HEK293 (cell line): Measurements from ENCODE around the gene AKAP1.

ENCODE experiments used
- CTCF ChIA-PET: fragments of 350-600 bp; formaldehyde crosslinking; extraction: SDS; loops from one replicate; lab custom pipeline; 2021; ENCODE audit warnings: antibody characterized with exemption; lab: Yijun Ruan, JAX
- POLR2A ChIA-PET: fragments of 300-600 bp; formaldehyde crosslinking; extraction: SDS; loops from one replicate; lab custom pipeline; 2020; ENCODE audit warnings: antibody characterized with exemption, inconsistent platforms; lab: Yijun Ruan, JAX
- H3K27ac ChIP-seq: fragments of 200-500 bp; sonication (Bioruptor generic); 2 replicates; pipeline ENCODE4 v1.5.1; 2014; ENCODE audit warnings: low read depth, low read length, control low read depth, inconsistent platforms; ENCODE audit errors: extremely low read depth
- H3K36me3 ChIP-seq, 2 experiments: fragments of 200-500 bp in 1 of 2; sonication (Bioruptor generic) in 1 of 2; 1 replicate in 1 of 2; 2 replicates in 1 of 2; pipeline ENCODE4 v1.5.1; 2014 to 2017; ENCODE audit warnings: inconsistent platforms in 2 of 2, low read length in 2 of 2; ENCODE audit not compliant: control insufficient read depth in 2 of 2, insufficient read depth in 1 of 2
- H3K4me1 ChIP-seq: fragments of 200-500 bp; sonication (Bioruptor generic); 2 replicates; pipeline ENCODE4 v1.5.1; 2014; ENCODE audit warnings: mild to moderate bottlenecking, low read length, inconsistent platforms; ENCODE audit not compliant: control insufficient read depth, insufficient read depth
- H3K4me3 ChIP-seq: 2 replicates; pipeline ENCODE4 v1.5.1; 2011; ENCODE audit warnings: low read depth, mild to moderate bottlenecking, control low read depth, low read length, moderate library complexity
- H3K9me3 ChIP-seq: fragments of 200-500 bp; sonication (Bioruptor generic); 2 replicates; pipeline ENCODE4 v1.5.1; 2014; ENCODE audit warnings: low read depth, low read length, inconsistent platforms; ENCODE audit not compliant: control insufficient read depth, insufficient read depth
- GLIS2 ChIP-seq: fragments of 450-650 bp; formaldehyde crosslinking; IDR thresholded peaks from 2 replicates; pipeline ENCODE4 v1.5.1; 2016; ENCODE audit warnings: missing biosample characterization, missing genetic modification characterization
- HIC1 ChIP-seq: fragments of 450-650 bp; formaldehyde crosslinking; IDR thresholded peaks from 2 replicates; pipeline ENCODE4 v1.5.1; 2016; ENCODE audit warnings: missing biosample characterization, missing genetic modification characterization
- MEIS1 ChIP-seq: sonication (generic); formaldehyde crosslinking; IDR thresholded peaks from 2 replicates; pipeline ENCODE4 v1.8.1; 2022; ENCODE audit warnings: missing genetic modification reagents, mild to moderate bottlenecking, borderline replicate concordance
- PRDM6 ChIP-seq: fragments of 450-650 bp; formaldehyde crosslinking; IDR thresholded peaks from 2 replicates; pipeline ENCODE4 v1.5.1; 2017; ENCODE audit warnings: missing biosample characterization, missing genetic modification characterization
- SALL2 ChIP-seq: fragments of 450-650 bp; formaldehyde crosslinking; IDR thresholded peaks from 2 replicates; pipeline ENCODE4 v1.5.0; 2017; ENCODE audit warnings: missing biosample characterization, mild to moderate bottlenecking, missing genetic modification characterization, borderline replicate concordance
- SCRT2 ChIP-seq: fragments of 450-650 bp; formaldehyde crosslinking; IDR thresholded peaks from 2 replicates; pipeline ENCODE4 v1.5.1; 2016; ENCODE audit warnings: missing biosample characterization, missing genetic modification characterization
- TRIM28 ChIP-seq: IDR thresholded peaks from 2 replicates; pipeline ENCODE4 v1.6.1; 2011; ENCODE audit warnings: low read length, control low read depth, borderline replicate concordance
- ZBTB7A ChIP-seq: fragments of 450-650 bp; formaldehyde crosslinking; IDR thresholded peaks from 2 replicates; pipeline ENCODE4 v1.5.1; 2016; ENCODE audit warnings: low read depth, missing biosample characterization, missing genetic modification characterization
- ZEB2 ChIP-seq: fragments of 450-650 bp; formaldehyde crosslinking; IDR thresholded peaks from 2 replicates; pipeline ENCODE4 v1.5.1; 2016; ENCODE audit warnings: missing biosample characterization, missing genetic modification characterization
- ZNF10 ChIP-seq: fragments of 450-650 bp; formaldehyde crosslinking; IDR thresholded peaks from 2 replicates; pipeline ENCODE4 v1.5.1; 2017; ENCODE audit warnings: missing biosample characterization, missing genetic modification characterization
- ZNF140 ChIP-seq: fragments of 450-650 bp; formaldehyde crosslinking; IDR thresholded peaks from 2 replicates; pipeline ENCODE4 v1.5.1; 2016; ENCODE audit warnings: missing biosample characterization, missing genetic modification characterization
- ZNF175 ChIP-seq: fragments of 450-650 bp; formaldehyde crosslinking; IDR thresholded peaks from 2 replicates; pipeline ENCODE4 v1.5.1; 2016; ENCODE audit warnings: missing biosample characterization, missing genetic modification characterization
- ZNF324 ChIP-seq: fragments of 450-650 bp; formaldehyde crosslinking; IDR thresholded peaks from 2 replicates; pipeline ENCODE4 v1.5.1; 2016; ENCODE audit warnings: missing biosample characterization, missing genetic modification characterization
- ZNF335 ChIP-seq: fragments of 450-650 bp; formaldehyde crosslinking; conservative IDR thresholded peaks from 2 replicates; pipeline ENCODE4 v1.5.1; 2016; ENCODE audit warnings: missing biosample characterization, missing genetic modification characterization
- ZNF341 ChIP-seq: fragments of 450-650 bp; formaldehyde crosslinking; IDR thresholded peaks from 2 replicates; pipeline ENCODE4; 2016; ENCODE audit warnings: low read depth, missing biosample characterization, missing genetic modification characterization
- ZNF449 ChIP-seq: fragments of 450-650 bp; formaldehyde crosslinking; IDR thresholded peaks from 2 replicates; pipeline ENCODE4 v1.5.1; 2017; ENCODE audit warnings: missing biosample characterization, mild to moderate bottlenecking, missing genetic modification characterization, moderate library complexity
- ZNF501 ChIP-seq: fragments of 450-650 bp; formaldehyde crosslinking; IDR thresholded peaks from 2 replicates; pipeline ENCODE4 v1.5.1; 2016; ENCODE audit warnings: missing biosample characterization, missing genetic modification characterization
- ZNF544 ChIP-seq: fragments of 450-650 bp; formaldehyde crosslinking; IDR thresholded peaks from 2 replicates; pipeline ENCODE4 v1.5.0; 2017; ENCODE audit warnings: missing biosample characterization, missing genetic modification characterization
- ZNF555 ChIP-seq: fragments of 450-650 bp; formaldehyde crosslinking; conservative IDR thresholded peaks from 2 replicates; pipeline ENCODE4 v1.5.1; 2017; ENCODE audit warnings: missing biosample characterization, mild to moderate bottlenecking, missing genetic modification characterization, inconsistent platforms
- ZNF600 ChIP-seq: fragments of 450-650 bp; formaldehyde crosslinking; IDR thresholded peaks from 2 replicates; pipeline ENCODE4 v1.5.1; 2016; ENCODE audit warnings: missing biosample characterization, missing genetic modification characterization
- ZNF654 ChIP-seq: fragments of 450-650 bp; formaldehyde crosslinking; IDR thresholded peaks from 2 replicates; pipeline ENCODE4 v1.5.1; 2016; ENCODE audit warnings: low read depth, missing biosample characterization, missing genetic modification characterization
- ZNF660 ChIP-seq: fragments of 450-650 bp; IDR thresholded peaks from 2 replicates; pipeline ENCODE4 v1.5.1; 2018; ENCODE audit warnings: missing biosample characterization, mild to moderate bottlenecking, missing genetic modification characterization
- ZNF707 ChIP-seq: fragments of 450-650 bp; formaldehyde crosslinking; IDR thresholded peaks from 2 replicates; pipeline ENCODE4 v1.5.1; 2016; ENCODE audit warnings: missing biosample characterization, missing genetic modification characterization
- ZSCAN16 ChIP-seq: fragments of 450-650 bp; formaldehyde crosslinking; IDR thresholded peaks from 2 replicates; pipeline ENCODE4 v1.5.1; 2016; ENCODE audit warnings: missing biosample characterization, missing genetic modification characterization
- TF ChIP-seq, protein P1 (sequence below): fragments of 450-650 bp; formaldehyde crosslinking; IDR thresholded peaks from 2 replicates; pipeline ENCODE4 v1.5.1; 2016; ENCODE audit warnings: missing biosample characterization, missing genetic modification characterization
- TF ChIP-seq, protein P2 (sequence below): fragments of 450-650 bp; formaldehyde crosslinking; IDR thresholded peaks from 2 replicates; pipeline ENCODE4 v1.5.1; 2016; ENCODE audit warnings: missing biosample characterization, missing genetic modification characterization

AKAP1 gene

GRCh38 chr17:57106107-57106835 is 21.2 kb downstream of the AKAP1 start:
- Histone ChIP-seq H3K4me3 (no peak overlapping the region), H3K4me1 (peaks cover 24% of the 10 kb centered on the region), H3K9me3 (no peaks in the 10 kb centered on the region), H3K36me3 (peaks cover 0 to 25% of the 10 kb centered on the region in 2 experiments; a peak in 2 of 3 replicates)
- ChIA-PET CTCF (interaction anchor here (0.6 to 2.3 kb wide), 13 partner anchors 8 to 727 kb away, joined by 3 to 9 read pairs (median 4); partner anchors contain the start of gene AKAP1), POLR2A (interaction anchor here (0.5 to 1.7 kb wide), 3 partner anchors 21 to 270 kb away, joined by 3 to 6 read pairs (median 5); partner anchors contain the start of gene AKAP1)
- TF ChIP-seq ZNF654 (tag by site-specific recombination) (peak; percentile 18; the same call in 1 of the 2 replicates), ZNF501 (tag by site-specific recombination) (no peak), ZEB2 (tag by site-specific recombination) (0 out of 2 replicates have a peak, but pooled peaks have one; percentile 11), SALL2 (tag by site-specific recombination) (no peak), ZNF140 (no peak), ZNF449 (tag by site-specific recombination) (0 out of 2 replicates have a peak, but pooled peaks have one; percentile 20), ZNF555 (tag by site-specific recombination) (no peak), ZBTB7A (tag by site-specific recombination) (no peak), TRIM28 (peak; percentile 66; the same call in 1 of the 2 replicates), PRDM6 (tag by site-specific recombination) (no peak), ZNF335 (tag by site-specific recombination) (no peak), ZNF660 (no peak), SCRT2 (tag by site-specific recombination) (peak; percentile 63), ZSCAN16 (tag by site-specific recombination) (no peak), ZNF10 (no peak), GLIS2 (tag by site-specific recombination) (peak; percentile 37; the same call in 1 of the 2 replicates), ZNF600 (tag by site-specific recombination) (peak; percentile 64), MEIS1 (CRISPR knock-in tag) (no peak), ZNF707 (tag by site-specific recombination) (no peak), ZNF341 (tag by site-specific recombination) (no peak), ZNF324 (tag by site-specific recombination) (no peak), ZNF544 (tag by site-specific recombination) (no peak), ZNF175 (no peak), HIC1 (tag by site-specific recombination) (0 out of 2 replicates have a peak, but pooled peaks have one; percentile 24)
- TF ChIP-seq, protein P1, sequence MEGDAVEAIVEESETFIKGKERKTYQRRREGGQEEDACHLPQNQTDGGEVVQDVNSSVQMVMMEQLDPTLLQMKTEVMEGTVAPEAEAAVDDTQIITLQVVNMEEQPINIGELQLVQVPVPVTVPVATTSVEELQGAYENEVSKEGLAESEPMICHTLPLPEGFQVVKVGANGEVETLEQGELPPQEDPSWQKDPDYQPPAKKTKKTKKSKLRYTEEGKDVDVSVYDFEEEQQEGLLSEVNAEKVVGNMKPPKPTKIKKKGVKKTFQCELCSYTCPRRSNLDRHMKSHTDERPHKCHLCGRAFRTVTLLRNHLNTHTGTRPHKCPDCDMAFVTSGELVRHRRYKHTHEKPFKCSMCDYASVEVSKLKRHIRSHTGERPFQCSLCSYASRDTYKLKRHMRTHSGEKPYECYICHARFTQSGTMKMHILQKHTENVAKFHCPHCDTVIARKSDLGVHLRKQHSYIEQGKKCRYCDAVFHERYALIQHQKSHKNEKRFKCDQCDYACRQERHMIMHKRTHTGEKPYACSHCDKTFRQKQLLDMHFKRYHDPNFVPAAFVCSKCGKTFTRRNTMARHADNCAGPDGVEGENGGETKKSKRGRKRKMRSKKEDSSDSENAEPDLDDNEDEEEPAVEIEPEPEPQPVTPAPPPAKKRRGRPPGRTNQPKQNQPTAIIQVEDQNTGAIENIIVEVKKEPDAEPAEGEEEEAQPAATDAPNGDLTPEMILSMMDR (tag by site-specific recombination): peak; percentile 68
- TF ChIP-seq, protein P2, sequence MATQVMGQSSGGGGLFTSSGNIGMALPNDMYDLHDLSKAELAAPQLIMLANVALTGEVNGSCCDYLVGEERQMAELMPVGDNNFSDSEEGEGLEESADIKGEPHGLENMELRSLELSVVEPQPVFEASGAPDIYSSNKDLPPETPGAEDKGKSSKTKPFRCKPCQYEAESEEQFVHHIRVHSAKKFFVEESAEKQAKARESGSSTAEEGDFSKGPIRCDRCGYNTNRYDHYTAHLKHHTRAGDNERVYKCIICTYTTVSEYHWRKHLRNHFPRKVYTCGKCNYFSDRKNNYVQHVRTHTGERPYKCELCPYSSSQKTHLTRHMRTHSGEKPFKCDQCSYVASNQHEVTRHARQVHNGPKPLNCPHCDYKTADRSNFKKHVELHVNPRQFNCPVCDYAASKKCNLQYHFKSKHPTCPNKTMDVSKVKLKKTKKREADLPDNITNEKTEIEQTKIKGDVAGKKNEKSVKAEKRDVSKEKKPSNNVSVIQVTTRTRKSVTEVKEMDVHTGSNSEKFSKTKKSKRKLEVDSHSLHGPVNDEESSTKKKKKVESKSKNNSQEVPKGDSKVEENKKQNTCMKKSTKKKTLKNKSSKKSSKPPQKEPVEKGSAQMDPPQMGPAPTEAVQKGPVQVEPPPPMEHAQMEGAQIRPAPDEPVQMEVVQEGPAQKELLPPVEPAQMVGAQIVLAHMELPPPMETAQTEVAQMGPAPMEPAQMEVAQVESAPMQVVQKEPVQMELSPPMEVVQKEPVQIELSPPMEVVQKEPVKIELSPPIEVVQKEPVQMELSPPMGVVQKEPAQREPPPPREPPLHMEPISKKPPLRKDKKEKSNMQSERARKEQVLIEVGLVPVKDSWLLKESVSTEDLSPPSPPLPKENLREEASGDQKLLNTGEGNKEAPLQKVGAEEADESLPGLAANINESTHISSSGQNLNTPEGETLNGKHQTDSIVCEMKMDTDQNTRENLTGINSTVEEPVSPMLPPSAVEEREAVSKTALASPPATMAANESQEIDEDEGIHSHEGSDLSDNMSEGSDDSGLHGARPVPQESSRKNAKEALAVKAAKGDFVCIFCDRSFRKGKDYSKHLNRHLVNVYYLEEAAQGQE (tag by site-specific recombination): no peak
- TF ChIP-seq, all 188 proteins: peak for 9
- H3K27ac ChIP-seq: peak overlapping the region; percentile 28; the same call in 1 of the 2 replicates
